Ishikawa (cell line): Measurements from ENCODE around the gene PSMB11.

ENCODE experiments used
- CEBPB ChIP-seq: IDR thresholded peaks from 2 replicates; pipeline ENCODE4 v1.6.1; 2012
- CREB1 ChIP-seq: IDR thresholded peaks from 2 replicates; pipeline ENCODE4 v1.6.1; 2012; ENCODE audit warnings: low read depth
- EGR1 ChIP-seq: IDR thresholded peaks from 2 replicates; pipeline ENCODE4 v1.6.1; 2012
- EP300 ChIP-seq: IDR thresholded peaks from 2 replicates; pipeline ENCODE4 v1.6.1; 2012; ENCODE audit warnings: borderline replicate concordance
- FOXM1 ChIP-seq: IDR thresholded peaks from 2 replicates; pipeline ENCODE4 v1.6.1; 2012; ENCODE audit warnings: low read depth, borderline replicate concordance
- MAX ChIP-seq: IDR thresholded peaks from 2 replicates; pipeline ENCODE4 v1.6.1; 2012
- NFIC ChIP-seq: IDR thresholded peaks from 2 replicates; pipeline ENCODE4 v1.6.1; 2012
- RAD21 ChIP-seq: IDR thresholded peaks from 2 replicates; pipeline ENCODE4 v1.6.1; 2012; ENCODE audit warnings: low read depth
- REST ChIP-seq: IDR thresholded peaks from 2 replicates; pipeline ENCODE4 v1.6.1; 2012; ENCODE audit warnings: low read depth, mild to moderate bottlenecking
- TAF1 ChIP-seq: IDR thresholded peaks from 2 replicates; pipeline ENCODE4 v1.6.1; 2012; ENCODE audit warnings: low read depth, mild to moderate bottlenecking
- TCF12 ChIP-seq: IDR thresholded peaks from 2 replicates; pipeline ENCODE4 v1.6.1; 2012; ENCODE audit warnings: low read depth
- TEAD4 ChIP-seq: IDR thresholded peaks from 2 replicates; pipeline ENCODE4 v1.6.1; 2012
- USF1 ChIP-seq: IDR thresholded peaks from 2 replicates; pipeline ENCODE4 v1.6.1; 2012
- YY1 ChIP-seq: IDR thresholded peaks from 2 replicates; pipeline ENCODE4 v1.6.1; 2012; ENCODE audit warnings: low read depth
- ZBTB7A ChIP-seq: IDR thresholded peaks from 2 replicates; pipeline ENCODE4 v1.6.1; 2012; ENCODE audit warnings: low read depth

Gene PSMB11

GRCh38 chr14:23063601-23064000, 21.6 kb downstream of the PSMB11 start:
- TF ChIP-seq TCF12, result no peak
- TF ChIP-seq RAD21, result no peak
- TF ChIP-seq FOXM1, result no peak
- TF ChIP-seq YY1, result no peak
- no peak for TF ChIP-seq CEBPB
- no peak for TF ChIP-seq EGR1
- no peak for TF ChIP-seq TEAD4
- TF ChIP-seq TAF1, result no peak
- TF ChIP-seq REST, result no peak
- TF ChIP-seq ZBTB7A, result no peak
- no peak for TF ChIP-seq MAX
- TF ChIP-seq USF1, result no peak
- no peak for TF ChIP-seq NFIC

- TF ChIP-seq EP300, result no peak
- TF ChIP-seq FOXM1, result no peak
- no peak for TF ChIP-seq ZBTB7A
- TF ChIP-seq EGR1, result no peak
- no peak for TF ChIP-seq CEBPB
These were observed 24.4 kb downstream of the PSMB11 start for GRCh38 chr14:23066368-23066767.

- TF ChIP-seq FOXM1, result no peak
- no peak for TF ChIP-seq NFIC
- TF ChIP-seq RAD21, result no peak
- TF ChIP-seq MAX, result no peak
- no peak for TF ChIP-seq YY1
- no peak for TF ChIP-seq USF1
- no peak for TF ChIP-seq TEAD4
- no peak for TF ChIP-seq CREB1
- no peak for TF ChIP-seq EGR1
- TF ChIP-seq EP300, result no peak
- no peak for TF ChIP-seq ZBTB7A
- no peak for TF ChIP-seq CEBPB
- no peak for TF ChIP-seq TCF12
- no peak for TF ChIP-seq REST
- no peak for TF ChIP-seq TAF1
These were observed 25.1 kb downstream of the PSMB11 start for GRCh38 chr14:23066855-23067744.

- TF ChIP-seq USF1, result no peak
- TF ChIP-seq CREB1, result no peak
- no peak for TF ChIP-seq TAF1
- no peak for TF ChIP-seq FOXM1
These were observed 26.1 kb downstream of the PSMB11 start for GRCh38 chr14:23067847-23068788.

- no peak for TF ChIP-seq TAF1
- TF ChIP-seq RAD21, result peak; percentile 73
- no peak for TF ChIP-seq USF1
- TF ChIP-seq MAX, result peak; percentile 58; the same call in 1 of the 2 replicates
- no peak for TF ChIP-seq REST
- 0 out of 2 replicates have a peak, but pooled peaks have one; percentile 2 for TF ChIP-seq CEBPB
- TF ChIP-seq ZBTB7A, result no peak
- TF ChIP-seq TCF12, result no peak; the same call in 1 of the 2 replicates
- peak; percentile 42 for TF ChIP-seq TEAD4
- no peak for TF ChIP-seq EGR1
- no peak for TF ChIP-seq CREB1
- TF ChIP-seq YY1, result peak; percentile 64; the same call in 1 of the 2 replicates
These were observed 26.9 kb downstream of the PSMB11 start for GRCh38 chr14:23068789-23069412.
